ENCODE data around the gene TMEM87A. TPM values are rescaled to one million over a fixed set of nuclear protein-coding genes. Genes with fewer than 3 reads are reported as not detected.

TMEM87A gene
- total and polyA plus RNA-seq, 2 donors (not counting 1 experiment from before 2014, with no cell fraction given): 44.8 to 61.8 TPM

DNA sequence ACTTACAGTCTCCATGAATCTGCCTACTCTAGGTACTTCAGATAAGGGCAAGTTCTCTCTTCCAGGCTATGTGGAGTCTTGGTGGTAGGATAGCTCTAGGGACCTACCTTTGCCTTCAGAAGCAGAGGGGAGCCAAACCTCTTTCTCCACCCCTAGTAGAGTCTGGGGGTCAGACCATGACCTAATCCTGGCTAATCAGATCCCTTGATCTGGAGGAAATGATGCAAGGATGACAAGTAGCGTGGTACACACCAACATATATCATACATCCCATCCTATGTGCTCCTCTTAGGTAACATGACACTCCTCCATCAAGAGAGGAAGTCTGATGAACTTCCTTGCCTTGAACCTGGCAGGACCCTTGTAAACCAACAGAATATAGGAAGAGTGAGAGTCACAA is 101.4 kb downstream of the TMEM87A start:
- H3K4me2 ChIP-seq (ENCODE audit: extremely low read depth, insufficient read depth, low read length): no peak overlapping the region
- H3K79me2 ChIP-seq (ENCODE audit: control insufficient read depth, insufficient read depth, low read length): no peaks in the 10 kb centered on the region
- no peak for TF ChIP-seq CTCF (conservative IDR thresholded peaks at IDR 0.05 in 1 of 2, IDR thresholded peaks at IDR 0.05 in 1 of 2; ENCODE audit: low read depth in 1 of 2, low read length in 2 of 2)
- TF ChIP-seq EZH2 (IDR thresholded peaks at IDR 0.05; ENCODE audit: low read length, missing control alignments): no peak
- no peaks in the 10 kb centered on the region for H4K20me1 ChIP-seq (ENCODE audit: control insufficient read depth, extremely low read depth, insufficient read depth, low read length)
- no peak overlapping the region for H3K9ac ChIP-seq (ENCODE audit: insufficient read depth, low read length)
- H3K27me3 ChIP-seq (ENCODE audit: control insufficient read depth, insufficient read depth, low read length): no peaks in the 10 kb centered on the region
- peaks cover 17% of the 10 kb centered on the region for H3K36me3 ChIP-seq (ENCODE audit: control insufficient read depth, insufficient read depth, low read length)
- H3K4me1 ChIP-seq (ENCODE audit: control insufficient read depth, extremely low read depth, insufficient read depth, low read length): no peaks in the 10 kb centered on the region
- H2AFZ ChIP-seq (ENCODE audit: low read length): no peak overlapping the region
- H3K9me3 ChIP-seq (ENCODE audit: control insufficient read depth, insufficient read depth, low read depth, low read length): no peaks in the 10 kb centered on the region
- no peak for DNase-seq (ENCODE audit: low read depth in 2 of 2)
- H3K4me3 ChIP-seq (replicated peaks in 1 of 4; ENCODE audit: control extremely low read depth in 1 of 4, insufficient read depth in 1 of 4, low read depth in 3 of 4, low read length in 4 of 4): no peak overlapping the region
- H3K27ac ChIP-seq (ENCODE audit: insufficient read depth, low read length): no peak overlapping the region

DNA sequence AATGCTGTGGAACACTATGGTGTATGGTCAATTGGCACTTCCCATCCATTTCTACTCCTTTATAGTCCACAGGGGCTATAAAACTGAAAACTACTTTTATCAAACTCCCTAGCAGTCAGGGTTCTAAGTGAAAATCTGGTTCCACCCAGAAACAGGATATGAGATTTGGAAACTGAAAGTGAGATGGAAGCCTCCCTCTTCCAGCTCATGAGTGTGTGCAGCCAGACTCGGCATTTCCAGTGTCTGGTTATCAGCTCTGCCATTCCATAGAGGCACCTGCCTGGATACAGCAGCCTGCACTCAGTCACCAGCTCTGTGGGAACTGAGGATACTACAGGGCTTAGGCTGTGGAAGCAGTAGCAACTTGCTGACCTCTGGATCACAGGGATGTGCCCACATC is 102.1 kb downstream of the TMEM87A start:
- Histone ChIP-seq H3K9me3 (ENCODE audit: control insufficient read depth, insufficient read depth, low read depth, low read length) (no peaks in the 10 kb centered on the region), H3K27me3 (ENCODE audit: control insufficient read depth, insufficient read depth, low read length) (no peaks in the 10 kb centered on the region), H3K9ac (ENCODE audit: insufficient read depth, low read length) (no peak overlapping the region), H3K4me1 (ENCODE audit: control insufficient read depth, extremely low read depth, insufficient read depth, low read length) (no peaks in the 10 kb centered on the region), H3K4me3 (replicated peaks in 1 of 4; ENCODE audit: control extremely low read depth in 1 of 4, insufficient read depth in 1 of 4, low read depth in 3 of 4, low read length in 4 of 4) (no peak overlapping the region), H3K27ac (ENCODE audit: insufficient read depth, low read length) (no peak overlapping the region), H2AFZ (ENCODE audit: low read length) (no peak overlapping the region), H3K36me3 (ENCODE audit: control insufficient read depth, insufficient read depth, low read length) (peaks cover 20% of the 10 kb centered on the region), H4K20me1 (ENCODE audit: control insufficient read depth, extremely low read depth, insufficient read depth, low read length) (no peaks in the 10 kb centered on the region), H3K79me2 (ENCODE audit: control insufficient read depth, insufficient read depth, low read length) (no peaks in the 10 kb centered on the region), H3K4me2 (ENCODE audit: extremely low read depth, insufficient read depth, low read length) (no peak overlapping the region)
- TF ChIP-seq EZH2 (IDR thresholded peaks at IDR 0.05; ENCODE audit: low read length, missing control alignments): no peak
- no peak for TF ChIP-seq CTCF (conservative IDR thresholded peaks at IDR 0.05 in 1 of 2, IDR thresholded peaks at IDR 0.05 in 1 of 2; ENCODE audit: low read depth in 1 of 2, low read length in 2 of 2)
- DNase-seq (ENCODE audit: low read depth in 2 of 2): no peak

DNA sequence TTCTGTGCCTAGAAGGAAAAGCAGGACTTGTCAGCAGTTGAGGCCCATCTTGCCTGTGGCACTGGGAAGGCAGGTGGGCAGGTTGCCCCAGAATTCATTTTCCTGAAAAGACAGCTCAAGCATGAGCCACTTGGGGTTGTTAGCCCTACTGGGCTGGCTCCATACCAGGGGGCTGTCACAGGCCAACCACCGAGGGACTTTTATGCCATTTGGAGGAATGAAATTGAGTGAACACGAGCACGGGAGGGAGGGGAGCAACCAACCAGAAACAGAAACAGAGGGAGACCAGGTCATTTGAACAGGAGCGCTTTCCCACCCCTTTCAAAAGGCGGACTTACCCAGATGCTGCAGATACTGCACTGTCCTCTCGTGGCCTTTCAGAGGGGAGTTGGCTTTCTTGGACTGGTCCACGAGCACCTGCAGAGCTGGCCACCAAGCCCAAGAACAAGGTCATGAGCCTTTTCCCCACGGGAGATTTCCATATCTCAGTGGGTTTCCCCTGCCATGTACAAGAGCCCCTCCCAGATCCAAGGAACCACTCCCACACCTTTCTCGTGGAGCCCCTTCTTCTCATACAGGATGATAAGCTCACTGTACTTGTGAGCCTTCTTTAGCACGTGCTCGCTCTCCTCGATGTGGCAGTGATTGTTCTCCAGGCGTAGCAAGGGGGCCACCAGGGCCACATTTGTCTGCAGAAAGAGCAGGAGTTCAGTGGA is 106.8 kb downstream of the TMEM87A start:
- TF ChIP-seq CTCF (conservative IDR thresholded peaks at IDR 0.05 in 1 of 2, IDR thresholded peaks at IDR 0.05 in 1 of 2; ENCODE audit: low read depth in 1 of 2, low read length in 2 of 2) (no peak), EZH2 (IDR thresholded peaks at IDR 0.05; ENCODE audit: low read length, missing control alignments) (no peak)
- Histone ChIP-seq H3K36me3 (ENCODE audit: control insufficient read depth, insufficient read depth, low read length) (peaks cover 25% of the 10 kb centered on the region), H3K4me3 (replicated peaks in 1 of 4; ENCODE audit: control extremely low read depth in 1 of 4, insufficient read depth in 1 of 4, low read depth in 3 of 4, low read length in 4 of 4) (no peak overlapping the region)

More for the DNA sequence above, 106.8 kb downstream of the TMEM87A start:
- Histone ChIP-seq H3K79me2 (ENCODE audit: control insufficient read depth, insufficient read depth, low read length) (no peaks in the 10 kb centered on the region), H3K27ac (ENCODE audit: insufficient read depth, low read length) (no peak overlapping the region), H3K9ac (ENCODE audit: insufficient read depth, low read length) (no peak overlapping the region), H3K27me3 (ENCODE audit: control insufficient read depth, insufficient read depth, low read length) (no peaks in the 10 kb centered on the region), H2AFZ (ENCODE audit: low read length) (no peak overlapping the region), H4K20me1 (ENCODE audit: control insufficient read depth, extremely low read depth, insufficient read depth, low read length) (no peaks in the 10 kb centered on the region), H3K4me1 (ENCODE audit: control insufficient read depth, extremely low read depth, insufficient read depth, low read length) (no peaks in the 10 kb centered on the region), H3K4me2 (ENCODE audit: extremely low read depth, insufficient read depth, low read length) (no peak overlapping the region), H3K9me3 (ENCODE audit: control insufficient read depth, insufficient read depth, low read depth, low read length) (no peaks in the 10 kb centered on the region)
- DNase-seq (ENCODE audit: low read depth in 2 of 2): no peak
